Lower lobe of right lung (tissue), 2 donors: ENCODE data around the gene AMZ2. TPM values are rescaled to one million over a fixed set of nuclear protein-coding genes. Genes with fewer than 3 reads are reported as not detected.

Source experiments
- ATAC-seq, 2 donors: fragments of 200-7000 bp; cut with Tn5 transposase; one replicate each; pipeline ENCODE4 v1.9.1; 2020 to 2022; ENCODE audit warnings: mild to moderate bottlenecking in 2 of 2, moderate library complexity in 2 of 2
- DNase-seq: peaks from one replicate; pipeline ENCODE4 v3.0.0-alpha.2; 2020
- H3K27ac ChIP-seq: fragments of 200-600 bp; one replicate; pipeline ENCODE4 v1.8.0; 2022
- H3K27me3 ChIP-seq: fragments of 200-600 bp; one replicate; pipeline ENCODE4 v1.8.0; 2022; ENCODE audit warnings: low read depth
- H3K36me3 ChIP-seq: fragments of 200-600 bp; one replicate; pipeline ENCODE4 v1.8.0; 2022; ENCODE audit warnings: mild to moderate bottlenecking
- H3K4me1 ChIP-seq: fragments of 200-600 bp; one replicate; pipeline ENCODE4 v1.8.0; 2022
- H3K4me3 ChIP-seq: fragments of 200-600 bp; one replicate; pipeline ENCODE4 v1.8.0; 2022; ENCODE audit warnings: mild to moderate bottlenecking
- H3K9me3 ChIP-seq: fragments of 200-600 bp; one replicate; pipeline ENCODE4 v1.8.0; 2022
- intact Hi-C: fragments of 100-400 bp; cut with DNase I; formaldehyde crosslinking; loops from one replicate; pipeline ENCODE4 v1.11.0; 2022
- total RNA-seq: library from RNA; stranded (reverse); fragmentation: NEBNext Ultra II Directional; extraction: Animal tissue kit (Norgen Biotek cat#: 25700); gene quantifications from one replicate; pipeline ENCODE4 v1.2.1, GENCODE V29; 2021
- TF ChIP-seq, protein P1 (sequence below): fragments of 200-600 bp; IDR thresholded peaks from one replicate; pipeline ENCODE4 v1.8.0; 2022; ENCODE audit warnings: antibody characterized with exemption, mild to moderate bottlenecking
- donor health status: DM: no; HTN: yes; CAD: no; lungs with severe emphysema.

AMZ2 gene
- total RNA-seq, 1 donor from 2014 or later: 55.9 TPM

- TF ChIP-seq, protein P1, sequence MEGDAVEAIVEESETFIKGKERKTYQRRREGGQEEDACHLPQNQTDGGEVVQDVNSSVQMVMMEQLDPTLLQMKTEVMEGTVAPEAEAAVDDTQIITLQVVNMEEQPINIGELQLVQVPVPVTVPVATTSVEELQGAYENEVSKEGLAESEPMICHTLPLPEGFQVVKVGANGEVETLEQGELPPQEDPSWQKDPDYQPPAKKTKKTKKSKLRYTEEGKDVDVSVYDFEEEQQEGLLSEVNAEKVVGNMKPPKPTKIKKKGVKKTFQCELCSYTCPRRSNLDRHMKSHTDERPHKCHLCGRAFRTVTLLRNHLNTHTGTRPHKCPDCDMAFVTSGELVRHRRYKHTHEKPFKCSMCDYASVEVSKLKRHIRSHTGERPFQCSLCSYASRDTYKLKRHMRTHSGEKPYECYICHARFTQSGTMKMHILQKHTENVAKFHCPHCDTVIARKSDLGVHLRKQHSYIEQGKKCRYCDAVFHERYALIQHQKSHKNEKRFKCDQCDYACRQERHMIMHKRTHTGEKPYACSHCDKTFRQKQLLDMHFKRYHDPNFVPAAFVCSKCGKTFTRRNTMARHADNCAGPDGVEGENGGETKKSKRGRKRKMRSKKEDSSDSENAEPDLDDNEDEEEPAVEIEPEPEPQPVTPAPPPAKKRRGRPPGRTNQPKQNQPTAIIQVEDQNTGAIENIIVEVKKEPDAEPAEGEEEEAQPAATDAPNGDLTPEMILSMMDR: no peak
Measured at GRCh38 chr17:68289936-68290267, 42.1 kb downstream of the AMZ2 start.

GRCh38 chr17:68290268-68290954, 42.6 kb downstream of the AMZ2 start:
- Histone ChIP-seq H3K4me3 (peak overlapping the region; percentile 63), H3K27ac (peak overlapping the region; percentile 92), H3K27me3 (peaks cover 48% of the 10 kb centered on the region), H3K36me3 (no peaks in the 10 kb centered on the region), H3K9me3 (no peaks in the 10 kb centered on the region), H3K4me1 (peaks cover 23% of the 10 kb centered on the region)
- DNase-seq (peak; percentile 71), ATAC-seq (no peak)
- intact Hi-C loops: no loop called here
- TF ChIP-seq, protein P1: no peak

More at GRCh38 chr17:68289936-68290267, 42.1 kb downstream of the AMZ2 start:
- intact Hi-C loops: no loop called here
- peaks cover 45% of the 10 kb centered on the region for H3K27me3 ChIP-seq
- no peaks in the 10 kb centered on the region for H3K36me3 ChIP-seq
- ATAC-seq (no peak), DNase-seq (no peak)
- H3K4me1 ChIP-seq: peaks cover 23% of the 10 kb centered on the region
- H3K27ac ChIP-seq: peak overlapping the region; percentile 92
- no peaks in the 10 kb centered on the region for H3K9me3 ChIP-seq
- H3K4me3 ChIP-seq: peak overlapping the region; percentile 63

GRCh38 chr17:68290955-68291835, 43.4 kb downstream of the AMZ2 start, which contains the start of the genes ARSG and SLC16A6:
Gene ARSG, plus strand, starts transcription at chr17:68291495. Its CDS starts 15,999 bp downstream, at chr17:68307494.
Gene SLC16A6, minus strand, starts transcription at chr17:68291127. Its CDS starts 12,807 bp downstream, at chr17:68278320.
- Histone ChIP-seq H3K4me3 (peak within 1 kb of the TSS; percentile 63), H3K36me3 (no peaks in the 10 kb centered on the region), H3K27ac (peak within 1 kb of the TSS; percentile 92), H3K4me1 (peaks cover 23% of the 10 kb centered on the region), H3K9me3 (no peaks in the 10 kb centered on the region), H3K27me3 (peaks cover 48% of the 10 kb centered on the region)
- ATAC-seq (peak; percentile 80 to 84), DNase-seq (peak; percentile 88)
- TF ChIP-seq, protein P1: no peak
- intact Hi-C loops: no loop called here

- intact Hi-C loops: no loop called here
Measured at GRCh38 chr17:68291836-68292688, 44.2 kb downstream of the AMZ2 start.

More at GRCh38 chr17:68291836-68292688, 44.2 kb downstream of the AMZ2 start:
- TF ChIP-seq, protein P1: no peak
- no peaks in the 10 kb centered on the region for H3K9me3 ChIP-seq
- H3K27me3 ChIP-seq: peaks cover 48% of the 10 kb centered on the region
- peak overlapping the region; percentile 92 for H3K27ac ChIP-seq
- H3K36me3 ChIP-seq: no peaks in the 10 kb centered on the region
- H3K4me3 ChIP-seq: peak overlapping the region; percentile 63
- peaks cover 23% of the 10 kb centered on the region for H3K4me1 ChIP-seq
- peak; percentile 86 to 93 for ATAC-seq
- peak; percentile 95 for DNase-seq
